ENCODE results near the gene APBA2. TPM values are rescaled to one million over a fixed set of nuclear protein-coding genes. Genes with fewer than 3 reads are reported as not detected.

Gene APBA2
- total RNA-seq, 6 donors from 2014 or later = 3.2 to 7.9 (median 6.0) TPM

DNA sequence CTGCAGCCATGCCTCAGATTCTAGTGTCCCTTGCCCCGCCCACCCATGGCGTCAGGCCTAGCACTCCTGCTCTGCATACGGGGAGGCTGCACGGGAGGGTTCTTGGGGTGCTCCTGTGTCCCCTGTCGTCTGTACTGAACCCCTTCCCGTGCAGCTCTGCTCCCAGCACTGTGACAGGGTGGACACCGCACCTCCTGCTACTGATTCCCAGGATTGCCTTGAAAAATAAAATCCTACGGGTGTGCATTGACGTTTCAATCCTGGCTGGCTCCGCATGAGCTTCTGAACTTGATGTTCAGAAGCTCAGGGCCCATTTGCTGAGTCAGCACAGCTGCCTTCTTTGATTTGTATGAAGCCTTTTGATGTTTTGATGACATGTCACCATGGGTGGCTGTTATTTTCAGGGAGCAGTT is 176.4 kb downstream of the APBA2 start:
- Histone ChIP-seq H3K36me3 (no peaks in the 10 kb centered on the region), H3K27ac (no peak overlapping the region), H3K4me3 (no peak overlapping the region), H3K9me3 (no peaks in the 10 kb centered on the region), H3K27me3 (no peaks in the 10 kb centered on the region), H3K4me1 (no peaks in the 10 kb centered on the region)
- 76 to 78% methylated on average over 9 to 10 of the region's 10 CpGs for WGBS, 2 donors
- no peak for TF ChIP-seq POLR2AphosphoS5 (IDR thresholded peaks at IDR 0.05)
- no peak for ATAC-seq (ENCODE audit: low FRiP score in 2 of 2)
- no peak for DNase-seq

DNA sequence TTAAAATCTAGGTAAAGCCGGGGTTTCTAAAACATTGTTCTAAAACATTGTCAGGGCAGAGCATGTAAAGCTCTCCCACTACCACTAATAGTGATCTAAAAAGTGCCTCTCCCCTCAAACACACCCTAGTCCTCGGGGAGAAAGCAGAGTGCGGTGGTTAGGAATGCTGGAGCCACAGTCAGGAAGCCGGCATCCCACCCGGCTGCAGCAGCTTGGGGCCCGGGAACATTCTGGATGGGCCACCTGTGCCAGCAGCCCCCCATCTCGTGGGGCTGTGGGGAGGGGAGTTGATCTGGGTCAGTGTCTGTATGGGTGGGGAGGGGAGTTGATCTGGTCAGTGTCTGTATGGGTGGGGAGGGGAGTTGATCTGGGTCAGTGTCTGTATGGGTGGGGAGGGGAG is 176.9 kb downstream of the APBA2 start:
- no peaks in the 10 kb centered on the region for H3K36me3 ChIP-seq
- ATAC-seq (ENCODE audit: low FRiP score in 2 of 2) (no peak), DNase-seq (no peak)
- TF ChIP-seq POLR2AphosphoS5 (IDR thresholded peaks at IDR 0.05) (no peak), EP300 (IDR thresholded peaks at IDR 0.05) (no peak), CTCF (IDR thresholded peaks at IDR 0.05) (no peak), POLR2A (IDR thresholded peaks at IDR 0.05) (no peak)
- WGBS, 2 donors = 90 to 94% methylated on average over 5 to 6 of the region's 7 CpGs
- H3K4me1 ChIP-seq = no peaks in the 10 kb centered on the region
- no peak overlapping the region for H3K27ac ChIP-seq
- no peak overlapping the region for H3K4me3 ChIP-seq
- no peaks in the 10 kb centered on the region for H3K27me3 ChIP-seq
- no peaks in the 10 kb centered on the region for H3K9me3 ChIP-seq

GRCh38 chr15:29063646-29064045 is 177.9 kb downstream of the APBA2 start:
- Histone ChIP-seq H3K9me3 (no peaks in the 10 kb centered on the region), H3K4me1 (no peaks in the 10 kb centered on the region), H3K4me3 (no peak overlapping the region), H3K27ac (no peak overlapping the region), H3K27me3 (no peaks in the 10 kb centered on the region), H3K36me3 (no peaks in the 10 kb centered on the region)
- TF ChIP-seq EP300 (IDR thresholded peaks at IDR 0.05) = no peak
- no peak for TF ChIP-seq POLR2AphosphoS5 (IDR thresholded peaks at IDR 0.05)
- no peak for TF ChIP-seq CTCF (IDR thresholded peaks at IDR 0.05)
- no peak for TF ChIP-seq POLR2A (IDR thresholded peaks at IDR 0.05)
- WGBS, 2 donors = 84 to 98% methylated on average over 4 to 5 of the region's 5 CpGs
- ATAC-seq (ENCODE audit: low FRiP score in 2 of 2) = no peak
- no peak for DNase-seq

DNA sequence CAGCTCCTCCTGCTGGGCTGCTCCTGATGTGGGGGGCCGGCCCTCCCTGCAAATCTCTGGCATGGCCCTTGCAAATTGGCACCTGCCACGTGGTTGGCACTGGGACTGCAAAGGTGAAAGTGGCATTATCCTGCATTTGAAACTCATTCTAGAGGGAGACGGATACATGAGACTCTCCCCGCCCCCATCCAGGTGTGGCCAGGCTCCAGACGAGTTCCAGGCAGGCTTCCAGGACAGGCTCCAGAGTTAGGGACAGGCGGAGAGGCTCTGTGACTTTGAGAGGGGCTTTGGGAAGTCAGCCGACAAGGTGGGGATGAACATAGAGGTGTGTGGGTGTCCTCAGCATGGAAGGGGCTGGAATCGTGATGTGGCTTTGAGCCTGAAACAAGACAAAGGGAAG is 178.5 kb downstream of the APBA2 start:
- ATAC-seq (ENCODE audit: low FRiP score in 2 of 2) (no peak), DNase-seq (no peak)
- no peak overlapping the region for H3K27ac ChIP-seq
- no peaks in the 10 kb centered on the region for H3K4me1 ChIP-seq
- no peak overlapping the region for H3K4me3 ChIP-seq
- 75 to 78% methylated on average over 7 to 8 of the region's 8 CpGs for WGBS, 2 donors
- TF ChIP-seq POLR2A (IDR thresholded peaks at IDR 0.05) (no peak), CTCF (IDR thresholded peaks at IDR 0.05) (no peak)
- H3K27me3 ChIP-seq = no peaks in the 10 kb centered on the region
- no peaks in the 10 kb centered on the region for H3K9me3 ChIP-seq
- H3K36me3 ChIP-seq = no peaks in the 10 kb centered on the region

- no peaks in the 10 kb centered on the region for H3K36me3 ChIP-seq
- TF ChIP-seq CTCF (IDR thresholded peaks at IDR 0.05) = no peak
- no peak for TF ChIP-seq POLR2AphosphoS5 (IDR thresholded peaks at IDR 0.05)
- TF ChIP-seq EP300 (IDR thresholded peaks at IDR 0.05) = no peak
- TF ChIP-seq POLR2A (IDR thresholded peaks at IDR 0.05) = no peak
- no peaks in the 10 kb centered on the region for H3K27me3 ChIP-seq
- H3K4me3 ChIP-seq = no peak overlapping the region
- DNase-seq = no peak
- no peak overlapping the region for H3K27ac ChIP-seq
- 86 to 91% methylated on average over 8 of the region's 8 CpGs for WGBS, 2 donors
- H3K4me1 ChIP-seq = no peaks in the 10 kb centered on the region
- no peaks in the 10 kb centered on the region for H3K9me3 ChIP-seq
- ATAC-seq (ENCODE audit: low FRiP score in 2 of 2) = no peak
These were observed 179.0 kb downstream of the APBA2 start for GRCh38 chr15:29064731-29065130.

Data from upper lobe of left lung (tissue), 6 donors.